ENCODE results near the gene STOML1.
A peak's percentile ranks its signal among the peaks of the same experiment; 100 is the strongest.

Gene STOML1

DNA sequence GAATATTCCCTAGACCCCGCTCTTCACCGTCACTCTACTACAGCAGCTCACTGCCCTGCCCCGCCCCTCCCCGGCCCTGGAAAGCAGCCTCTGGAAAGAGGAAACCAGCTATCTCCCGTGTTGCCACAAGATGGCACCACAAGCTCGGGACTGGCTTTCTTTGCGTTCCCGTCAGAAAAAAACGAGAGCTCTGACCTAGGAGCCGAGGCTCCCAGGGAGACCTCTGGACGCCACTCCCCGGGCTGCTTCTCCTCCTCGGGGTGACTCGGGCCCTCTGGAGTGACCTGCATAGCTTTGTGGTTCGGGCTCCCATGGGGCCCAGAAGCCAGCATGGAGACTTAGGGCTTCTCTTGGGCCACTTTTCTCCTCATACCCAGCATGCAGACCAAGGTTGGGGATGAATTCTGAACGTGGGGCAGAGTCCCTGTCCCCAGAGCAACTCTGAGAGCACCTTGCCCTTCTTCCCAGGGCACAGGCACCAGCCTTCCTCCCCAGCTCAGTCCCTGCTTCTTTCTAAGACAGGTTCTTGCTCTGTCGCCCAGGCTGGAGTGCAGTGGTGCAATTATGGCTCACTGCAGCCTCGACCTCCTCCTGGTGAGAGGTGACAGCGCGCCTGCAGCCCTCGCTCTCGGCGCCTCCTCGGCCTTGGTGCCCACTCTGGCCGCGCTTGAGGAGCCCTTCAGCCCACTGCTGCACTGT, 19.0 kb downstream of the STOML1 start:
- no peak overlapping the region for H3K4me3 ChIP-seq (ENCODE audit: low read length)
- TF ChIP-seq, protein P1, sequence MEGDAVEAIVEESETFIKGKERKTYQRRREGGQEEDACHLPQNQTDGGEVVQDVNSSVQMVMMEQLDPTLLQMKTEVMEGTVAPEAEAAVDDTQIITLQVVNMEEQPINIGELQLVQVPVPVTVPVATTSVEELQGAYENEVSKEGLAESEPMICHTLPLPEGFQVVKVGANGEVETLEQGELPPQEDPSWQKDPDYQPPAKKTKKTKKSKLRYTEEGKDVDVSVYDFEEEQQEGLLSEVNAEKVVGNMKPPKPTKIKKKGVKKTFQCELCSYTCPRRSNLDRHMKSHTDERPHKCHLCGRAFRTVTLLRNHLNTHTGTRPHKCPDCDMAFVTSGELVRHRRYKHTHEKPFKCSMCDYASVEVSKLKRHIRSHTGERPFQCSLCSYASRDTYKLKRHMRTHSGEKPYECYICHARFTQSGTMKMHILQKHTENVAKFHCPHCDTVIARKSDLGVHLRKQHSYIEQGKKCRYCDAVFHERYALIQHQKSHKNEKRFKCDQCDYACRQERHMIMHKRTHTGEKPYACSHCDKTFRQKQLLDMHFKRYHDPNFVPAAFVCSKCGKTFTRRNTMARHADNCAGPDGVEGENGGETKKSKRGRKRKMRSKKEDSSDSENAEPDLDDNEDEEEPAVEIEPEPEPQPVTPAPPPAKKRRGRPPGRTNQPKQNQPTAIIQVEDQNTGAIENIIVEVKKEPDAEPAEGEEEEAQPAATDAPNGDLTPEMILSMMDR (IDR thresholded peaks at IDR 0.05; ENCODE audit: insufficient read depth, low read depth, low read length, missing control alignments), result peak; percentile 89
- peak; percentile 84 for DNase-seq (ENCODE audit: low read depth)

DNA sequence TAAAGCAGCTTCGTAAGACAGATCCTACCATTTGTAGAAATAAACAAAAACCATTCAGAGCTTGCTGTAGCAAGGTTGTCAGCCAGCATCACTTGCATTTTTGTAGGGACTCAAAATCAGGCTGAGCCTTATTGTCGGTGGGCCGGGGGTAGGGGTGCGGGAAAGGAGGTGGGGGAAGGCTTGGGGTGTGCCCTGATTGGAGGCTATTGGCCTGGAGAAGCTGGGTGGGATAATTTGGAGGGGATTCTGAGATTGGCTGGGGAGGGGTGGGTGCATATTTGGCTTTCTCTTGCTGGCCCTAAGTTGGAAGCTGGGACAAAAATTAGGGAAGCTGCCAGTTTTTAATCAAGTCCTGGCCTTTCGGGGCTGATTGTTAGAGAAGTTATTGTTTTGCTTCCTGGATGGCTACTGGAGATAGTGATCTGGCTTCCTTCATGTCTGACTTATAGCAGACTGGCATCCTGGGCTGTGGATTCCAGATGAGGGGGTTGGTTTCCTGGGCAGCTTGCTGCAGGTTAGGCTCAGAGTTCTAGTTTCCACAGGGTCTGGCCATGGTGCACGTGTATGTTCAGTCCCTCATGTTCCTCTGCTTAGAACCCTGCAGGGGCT, 22.8 kb downstream of the STOML1 start:
- DNase-seq (ENCODE audit: low read depth), result no peak
- H3K4me3 ChIP-seq (ENCODE audit: low read length), result no peak overlapping the region
- TF ChIP-seq, protein P1 (IDR thresholded peaks at IDR 0.05; ENCODE audit: insufficient read depth, low read depth, low read length, missing control alignments), result no peak

DNA sequence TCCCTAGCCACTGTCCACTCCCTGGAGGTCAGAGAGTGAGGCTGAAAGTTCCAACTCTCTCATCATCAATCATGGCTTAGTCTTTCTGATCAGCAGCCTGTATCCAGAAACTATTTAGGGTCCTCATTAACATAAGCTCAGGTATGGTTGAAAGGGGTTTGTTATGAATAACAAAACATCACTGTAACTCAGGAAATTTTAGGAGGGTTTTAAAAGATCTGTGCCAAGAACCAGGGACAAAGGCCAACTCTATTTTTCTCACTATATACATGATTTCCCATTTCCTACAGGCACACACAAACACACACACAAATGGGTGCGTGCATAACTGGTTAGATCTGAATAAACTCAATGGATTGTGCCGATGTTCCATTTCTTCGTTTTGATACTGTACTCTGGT, 23.6 kb downstream of the STOML1 start:
- TF ChIP-seq, protein P1 (IDR thresholded peaks at IDR 0.05; ENCODE audit: insufficient read depth, low read depth, low read length, missing control alignments), result no peak

DNA sequence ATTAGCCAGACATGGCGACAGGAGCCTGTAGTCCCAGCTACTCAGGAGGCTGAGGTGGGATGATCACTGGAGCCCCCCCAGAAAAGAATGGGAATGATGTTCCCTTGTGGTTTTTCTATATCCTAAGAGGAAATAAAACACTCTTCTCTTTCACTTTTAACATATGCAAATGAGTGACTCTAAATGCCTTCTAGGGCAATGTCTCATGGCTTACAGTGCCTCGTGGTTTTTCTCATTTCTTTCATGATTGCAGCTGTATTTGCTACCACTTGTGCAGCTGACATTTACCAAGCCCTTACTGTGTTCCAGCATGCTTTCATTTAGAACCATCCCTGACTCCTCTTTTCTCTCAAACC, 26.4 kb downstream of the STOML1 start:
- TF ChIP-seq, protein P1 (IDR thresholded peaks at IDR 0.05; ENCODE audit: insufficient read depth, low read depth, low read length, missing control alignments), result no peak
- no peak overlapping the region for H3K4me3 ChIP-seq (ENCODE audit: low read length)
- peak; percentile 71 for DNase-seq (ENCODE audit: low read depth)

More for the DNA sequence above, 23.6 kb downstream of the STOML1 start:
- H3K4me3 ChIP-seq (ENCODE audit: low read length), result no peak overlapping the region
- DNase-seq (ENCODE audit: low read depth), result no peak

DNA sequence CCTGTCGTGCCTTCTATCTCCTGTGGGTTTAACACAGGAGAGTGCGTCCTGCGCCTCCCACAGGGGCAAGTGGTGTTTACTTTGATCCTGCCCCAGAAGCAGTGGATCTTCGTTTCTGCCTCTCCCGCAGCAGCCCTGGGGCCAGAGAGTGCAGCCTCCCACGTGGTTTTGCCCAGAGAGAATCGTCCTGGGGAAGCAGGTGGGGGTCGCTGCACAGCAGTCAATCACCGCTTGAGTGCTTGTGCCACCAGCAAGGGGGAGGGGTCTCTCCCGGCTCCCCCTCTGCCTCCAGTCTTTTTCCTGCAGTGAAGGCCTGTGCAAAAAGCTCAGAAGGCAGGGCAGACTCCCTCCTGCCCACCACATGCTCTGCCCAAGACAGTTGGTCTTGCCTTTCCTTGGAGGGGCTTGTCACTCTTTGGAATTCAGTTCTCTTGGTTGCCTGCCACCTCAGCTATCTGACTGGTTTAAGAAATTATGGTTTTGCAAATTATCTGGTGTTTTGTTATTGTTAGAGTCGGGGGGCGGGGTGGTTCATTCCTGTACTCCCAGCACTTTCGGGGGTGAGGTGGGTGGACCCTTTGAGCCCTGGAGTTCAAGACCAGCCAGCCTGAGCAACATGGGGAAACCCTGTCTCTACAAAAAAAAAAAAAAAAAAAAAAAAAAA, 26.9 kb downstream of the STOML1 start:
- no peak overlapping the region for H3K4me3 ChIP-seq (ENCODE audit: low read length)
- TF ChIP-seq, protein P1 (IDR thresholded peaks at IDR 0.05; ENCODE audit: insufficient read depth, low read depth, low read length, missing control alignments), result no peak

DNA sequence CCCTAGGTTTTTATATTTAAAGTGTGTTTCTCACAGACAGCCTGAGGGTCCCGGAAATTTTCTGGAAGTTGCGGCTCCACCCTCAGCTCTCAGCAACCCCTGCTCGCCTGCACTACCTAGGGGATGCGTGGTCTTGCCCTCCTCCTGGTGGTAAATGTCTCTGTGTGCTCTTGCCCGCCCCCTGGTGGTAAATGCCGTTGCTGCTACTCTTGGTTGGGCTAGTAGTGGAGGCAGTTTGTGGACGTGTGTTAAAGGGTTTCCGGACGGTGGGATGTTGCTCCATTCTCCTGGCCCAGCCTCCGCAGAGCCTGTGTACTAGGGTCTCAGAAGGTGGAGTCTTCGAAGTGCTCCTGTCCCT, 27.4 kb downstream of the STOML1 start:
- no peak overlapping the region for H3K4me3 ChIP-seq (ENCODE audit: low read length)
- TF ChIP-seq, protein P1 (IDR thresholded peaks at IDR 0.05; ENCODE audit: insufficient read depth, low read depth, low read length, missing control alignments), result peak; percentile 95
- DNase-seq (ENCODE audit: low read depth), result peak; percentile 78

More for the DNA sequence above, 26.9 kb downstream of the STOML1 start:
- no peak for DNase-seq (ENCODE audit: low read depth)
